ENCODE measurements around the gene HEATR3.

Gene HEATR3

DNA sequence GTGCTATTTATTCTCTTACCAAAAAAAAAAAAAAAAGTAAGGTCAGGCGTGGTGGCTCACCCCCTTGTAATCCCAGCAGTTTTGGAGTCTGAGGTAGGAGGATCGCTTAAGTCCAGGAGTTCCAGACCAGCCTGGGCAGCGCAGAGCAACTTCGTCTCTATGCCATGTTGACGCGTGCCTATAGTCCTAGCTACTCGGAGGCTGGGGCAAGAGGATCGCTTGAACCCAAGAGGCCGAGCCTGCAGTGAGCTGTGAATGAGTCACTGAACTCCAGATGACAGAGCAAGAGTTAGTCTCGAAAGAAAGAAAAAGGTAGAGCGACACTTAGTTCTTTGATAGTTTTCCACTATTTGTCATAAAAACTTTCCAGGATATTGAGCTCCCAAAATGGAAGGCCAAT, 86.0 kb downstream of the HEATR3 start:
- H3K4me3 ChIP-seq, result peak overlapping the region; percentile 99
- peak overlapping the region in 1 of 2 donors; percentile 99 for H3K27ac ChIP-seq
- DNase-seq (ENCODE audit: low spot score), result no peak
- TF ChIP-seq, protein P1, sequence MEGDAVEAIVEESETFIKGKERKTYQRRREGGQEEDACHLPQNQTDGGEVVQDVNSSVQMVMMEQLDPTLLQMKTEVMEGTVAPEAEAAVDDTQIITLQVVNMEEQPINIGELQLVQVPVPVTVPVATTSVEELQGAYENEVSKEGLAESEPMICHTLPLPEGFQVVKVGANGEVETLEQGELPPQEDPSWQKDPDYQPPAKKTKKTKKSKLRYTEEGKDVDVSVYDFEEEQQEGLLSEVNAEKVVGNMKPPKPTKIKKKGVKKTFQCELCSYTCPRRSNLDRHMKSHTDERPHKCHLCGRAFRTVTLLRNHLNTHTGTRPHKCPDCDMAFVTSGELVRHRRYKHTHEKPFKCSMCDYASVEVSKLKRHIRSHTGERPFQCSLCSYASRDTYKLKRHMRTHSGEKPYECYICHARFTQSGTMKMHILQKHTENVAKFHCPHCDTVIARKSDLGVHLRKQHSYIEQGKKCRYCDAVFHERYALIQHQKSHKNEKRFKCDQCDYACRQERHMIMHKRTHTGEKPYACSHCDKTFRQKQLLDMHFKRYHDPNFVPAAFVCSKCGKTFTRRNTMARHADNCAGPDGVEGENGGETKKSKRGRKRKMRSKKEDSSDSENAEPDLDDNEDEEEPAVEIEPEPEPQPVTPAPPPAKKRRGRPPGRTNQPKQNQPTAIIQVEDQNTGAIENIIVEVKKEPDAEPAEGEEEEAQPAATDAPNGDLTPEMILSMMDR (IDR thresholded peaks at IDR 0.05), result no peak

DNA sequence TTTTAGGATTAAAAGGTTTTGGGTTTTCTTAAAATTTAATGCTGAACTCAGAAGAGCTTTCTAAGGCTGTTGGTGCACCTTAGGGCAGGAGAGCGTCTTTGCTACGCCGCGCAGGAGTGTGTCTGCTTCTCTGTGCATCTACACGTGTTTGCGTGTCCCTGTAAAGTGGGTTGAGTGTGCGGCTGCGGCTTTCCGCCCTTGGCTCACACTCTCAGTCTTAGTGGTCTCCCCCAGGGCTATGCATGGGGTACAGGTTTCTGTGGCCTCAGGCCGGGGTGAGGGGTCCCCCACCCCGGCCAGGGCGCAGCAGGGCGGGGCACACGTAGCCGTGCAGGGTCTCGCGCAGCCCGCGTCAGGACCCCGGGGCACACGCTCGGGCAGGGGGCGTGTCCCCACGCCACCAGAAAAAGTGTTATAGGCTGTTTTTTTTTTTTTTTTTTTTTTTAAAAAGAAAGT, 86.6 kb downstream of the HEATR3 start:
- no peak for DNase-seq (ENCODE audit: low spot score)

DNA sequence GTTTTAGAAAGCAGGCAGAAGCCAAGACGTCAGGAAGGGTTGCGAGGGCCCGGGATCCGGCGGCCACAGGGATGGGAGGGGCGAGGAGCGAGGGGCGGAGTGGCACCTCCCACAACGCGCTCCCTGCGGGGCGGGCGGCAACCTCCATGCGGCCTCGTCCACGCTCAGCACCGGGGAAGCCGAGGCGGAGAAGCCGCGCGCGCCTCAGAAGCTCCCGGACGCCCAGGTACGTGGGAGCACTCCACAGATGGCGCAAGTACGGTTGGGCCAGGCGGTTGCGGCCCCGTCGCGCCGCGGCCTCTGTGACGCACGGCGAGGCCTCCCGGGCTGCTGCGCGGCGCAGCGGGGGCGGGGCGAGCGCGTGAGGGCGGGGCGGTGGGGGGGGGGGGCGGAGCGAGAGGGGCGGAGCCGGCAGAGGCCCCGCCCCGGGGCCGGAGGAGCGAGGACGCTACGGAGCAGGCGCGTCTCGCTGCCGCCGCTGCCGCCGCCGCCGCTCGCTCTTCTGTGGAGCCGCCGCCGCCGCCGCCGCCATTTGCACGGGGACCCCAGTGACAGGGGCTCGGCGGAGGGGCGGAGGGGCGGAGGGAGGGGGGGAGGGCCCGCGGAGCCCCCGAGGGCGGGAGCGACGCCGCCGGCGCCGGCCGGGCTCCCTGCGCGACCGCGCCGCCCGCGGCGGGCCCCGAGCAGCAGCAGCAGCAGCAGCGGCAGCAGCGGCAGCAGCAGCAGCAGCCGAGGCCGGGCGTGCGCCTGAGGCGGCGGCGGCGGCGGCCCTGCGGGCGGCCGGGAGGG, 87.2 kb downstream of the HEATR3 start, which contains the start of gene TENT4B:
Gene TENT4B (plus strand): TSS at position 500 of the 789 bp plus-strand sequence. CDS start 316 bp downstream, outside the sequence.
- Histone ChIP-seq H3K4me3 (peak within 1 kb of the TSS; percentile 99), H3K27ac (peak within 1 kb of the TSS; percentile 91 to 99)
- TF ChIP-seq, protein P1 (IDR thresholded peaks at IDR 0.05), result no peak
- peak; percentile 90 for DNase-seq (ENCODE audit: low spot score)

More for the DNA sequence above, 86.6 kb downstream of the HEATR3 start:
- TF ChIP-seq, protein P1 (IDR thresholded peaks at IDR 0.05), result no peak
- peak overlapping the region; percentile 91 to 99 for H3K27ac ChIP-seq
- H3K4me3 ChIP-seq, result peak overlapping the region; percentile 99

DNA sequence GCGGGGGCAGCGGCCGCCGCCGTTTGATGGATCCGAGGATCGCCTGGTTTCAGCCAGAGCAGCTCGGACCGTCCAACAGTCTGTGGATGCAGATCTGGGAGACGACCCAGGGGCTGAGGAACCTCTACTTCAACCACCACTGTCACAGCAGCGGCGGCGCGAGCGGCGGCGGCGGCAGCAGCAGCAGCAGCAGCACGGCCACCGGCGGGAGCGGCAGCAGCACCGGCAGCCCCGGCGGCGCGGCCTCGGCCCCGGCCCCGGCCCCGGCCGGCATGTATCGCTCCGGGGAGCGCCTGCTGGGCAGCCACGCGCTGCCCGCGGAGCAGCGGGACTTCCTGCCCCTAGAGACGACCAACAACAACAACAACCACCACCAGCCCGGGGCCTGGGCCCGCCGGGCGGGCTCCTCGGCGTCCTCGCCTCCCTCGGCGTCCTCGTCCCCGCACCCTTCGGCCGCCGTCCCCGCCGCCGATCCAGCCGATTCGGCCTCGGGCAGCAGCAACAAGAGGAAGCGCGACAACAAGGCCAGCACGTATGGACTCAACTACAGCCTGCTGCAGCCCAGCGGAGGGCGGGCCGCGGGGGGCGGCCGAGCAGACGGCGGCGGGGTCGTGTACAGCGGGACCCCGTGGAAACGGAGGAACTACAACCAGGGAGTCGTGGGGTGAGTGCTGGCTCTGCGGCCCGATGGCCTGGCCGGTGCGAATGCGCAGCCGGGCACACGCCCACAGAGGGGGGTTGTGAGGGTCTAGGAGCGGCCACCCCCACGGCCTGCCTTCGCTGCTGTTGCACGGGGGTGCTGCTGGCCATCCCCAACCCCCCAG, 88.0 kb downstream of the HEATR3 start:
- TF ChIP-seq, protein P1 (IDR thresholded peaks at IDR 0.05), result no peak
- Histone ChIP-seq H3K4me3 (peak overlapping the region; percentile 99), H3K27ac (peak overlapping the region; percentile 48 to 99)
- peak; percentile 81 for DNase-seq (ENCODE audit: low spot score)

DNA sequence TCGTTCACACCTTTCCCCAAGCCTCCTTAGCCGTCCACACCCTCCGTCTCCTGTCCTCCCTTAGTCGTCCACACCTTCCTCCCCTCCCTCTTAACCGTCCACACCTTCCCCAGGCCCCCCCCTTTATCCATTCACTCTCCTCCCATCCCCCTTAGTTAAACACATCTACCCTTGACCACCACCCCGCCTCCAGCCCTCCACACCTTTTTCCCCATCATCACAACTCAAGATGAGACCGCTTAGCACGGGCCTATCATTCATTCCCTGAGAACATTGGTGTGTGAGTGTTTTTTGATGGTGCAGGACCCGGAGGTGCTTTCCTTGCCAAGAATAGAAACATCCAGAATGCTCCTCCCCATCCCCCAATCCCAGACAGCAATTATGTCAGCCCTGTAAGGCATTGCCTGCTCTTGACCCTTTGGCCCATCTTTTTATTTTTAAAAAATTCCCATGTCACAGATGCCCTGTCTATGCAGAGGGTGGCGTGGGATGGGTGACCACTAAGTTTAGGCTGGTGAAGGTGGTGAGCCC, 88.7 kb downstream of the HEATR3 start:
- TF ChIP-seq, protein P1 (IDR thresholded peaks at IDR 0.05), result no peak
- DNase-seq (ENCODE audit: low spot score), result no peak
- Histone ChIP-seq H3K27ac (peak overlapping the region; percentile 48 to 99), H3K4me3 (peak overlapping the region; percentile 99)

DNA sequence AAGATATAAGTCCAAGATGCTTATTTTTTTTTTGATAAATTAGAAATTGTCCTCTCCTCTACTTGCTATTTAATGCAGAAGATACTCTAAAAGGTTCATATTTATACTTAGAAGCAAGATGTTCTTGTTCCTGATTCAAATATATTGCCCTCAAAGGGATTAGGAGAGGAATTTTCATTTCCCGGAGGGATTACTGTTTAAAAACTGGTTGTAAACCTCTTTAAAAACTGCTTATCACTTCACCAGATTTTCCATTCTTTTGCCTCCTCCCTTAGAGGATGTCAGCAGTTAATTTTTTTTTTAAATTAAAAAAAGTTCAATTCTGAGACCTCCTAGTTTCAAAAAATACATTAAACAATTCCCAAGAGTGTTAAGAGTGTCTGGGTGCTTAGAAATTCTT, 90.2 kb downstream of the HEATR3 start:
- no peak overlapping the region for H3K27ac ChIP-seq
- TF ChIP-seq, protein P1 (IDR thresholded peaks at IDR 0.05), result no peak
- DNase-seq (ENCODE audit: low spot score), result no peak
- H3K4me3 ChIP-seq, result peak overlapping the region; percentile 99

Data from coronary artery (tissue), 2 donors.